Measurements from ENCODE around the gene S100A4.
"Not testable (repeated sequence)": the region's sequence is repeated elsewhere in the genome, so short reads cannot be mapped to it uniquely, and the experiment has no call there.

The S100A4 gene

DNA sequence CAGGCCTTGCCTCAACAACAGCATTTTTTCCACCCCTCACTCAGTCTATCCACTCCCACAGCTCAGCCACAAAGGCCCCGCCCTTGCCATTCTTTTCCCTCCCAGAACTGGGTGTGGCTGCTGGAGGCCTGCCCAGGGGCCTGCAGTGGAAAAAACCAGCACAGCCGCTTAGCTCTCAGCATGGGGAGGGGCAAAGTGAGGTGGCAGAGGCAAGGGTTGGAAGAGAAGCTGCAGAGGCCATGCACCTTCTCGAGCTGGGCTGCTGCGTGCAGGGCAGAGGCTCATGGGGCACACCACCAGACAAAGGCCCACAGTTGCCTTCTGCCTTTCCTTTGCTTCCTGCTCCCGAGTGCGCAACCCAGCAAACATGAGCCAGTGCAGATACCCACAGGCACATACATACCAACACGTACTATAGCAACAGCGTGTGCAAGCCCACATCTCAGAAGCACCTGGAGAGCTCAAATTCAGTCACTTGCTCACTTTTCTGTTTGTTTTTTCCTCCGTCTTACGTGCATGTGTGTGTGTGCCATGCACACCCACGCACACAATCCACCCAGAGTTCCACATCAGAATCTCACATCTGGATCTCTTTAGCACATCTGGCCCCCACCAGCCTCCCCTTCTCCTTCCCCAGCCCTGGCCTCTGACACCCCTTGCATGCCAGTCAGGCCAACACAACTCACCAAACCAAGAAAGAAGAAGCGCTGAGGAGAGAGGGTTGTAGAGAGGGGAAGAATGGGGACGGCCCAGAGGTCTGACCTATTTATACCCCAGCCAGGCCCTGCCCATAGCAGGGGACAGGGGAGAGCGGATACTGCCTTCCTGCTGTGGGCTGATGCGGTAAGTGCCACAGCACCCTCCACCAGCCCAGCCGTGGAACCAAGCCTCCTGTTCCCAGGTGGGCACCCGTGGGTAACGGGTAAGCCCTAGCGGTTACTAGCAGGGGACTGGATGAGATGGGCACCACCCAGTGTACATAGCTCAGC, at the start of gene S100A4:
Gene S100A4 (minus strand): TSS at position 740 of the 989 bp plus-strand sequence. CDS start 1,012 bp downstream, outside the sequence.
- H3K27me3 Mint-ChIP-seq, result peaks cover 2% of the 10 kb centered on the region
- H3K9me3 Mint-ChIP-seq, result no peaks in the 10 kb centered on the region
- H3K36me3 Mint-ChIP-seq, result peaks cover 4% of the 10 kb centered on the region
- ATAC-seq (ENCODE audit: low read depth) (peak; percentile 64), DNase-seq (ENCODE audit: low spot score in 2 of 2) (peak in 1 of 2 donors; percentile 32)
- H3K4me1 Mint-ChIP-seq, result peaks cover 45% of the 10 kb centered on the region
- H3K27ac Mint-ChIP-seq, result peak within 1 kb of the TSS; percentile 90
- H3K4me3 Mint-ChIP-seq, result peak within 1 kb of the TSS; percentile 91

DNA sequence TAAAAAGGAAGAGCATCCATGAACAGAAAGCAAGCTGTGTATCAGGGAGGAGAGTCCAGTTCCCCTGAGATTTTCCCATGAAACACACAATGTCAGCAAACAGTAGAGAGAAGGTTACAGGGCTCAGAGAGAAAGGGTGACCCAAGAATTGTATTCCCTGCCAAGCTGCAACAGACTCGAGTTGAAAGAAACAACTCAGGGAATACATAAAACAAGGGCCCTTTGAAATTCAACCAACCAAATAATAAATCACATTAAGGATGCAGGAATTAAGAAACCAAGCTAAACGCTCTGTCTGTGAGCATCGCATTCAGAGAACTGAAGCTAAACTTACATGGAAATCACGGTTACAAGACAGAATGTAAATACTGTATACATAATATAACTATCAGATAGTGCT, 47.1 kb upstream of the S100A4 start:
- peaks cover 7% of the 10 kb centered on the region for H3K4me1 Mint-ChIP-seq
- DNase-seq (ENCODE audit: low spot score in 2 of 2), result no peak
- ATAC-seq (ENCODE audit: low read depth), result no peak
- peak overlapping the region; percentile 42 for H3K27ac Mint-ChIP-seq
- H3K4me3 Mint-ChIP-seq, result no peak overlapping the region
- H3K9me3 Mint-ChIP-seq, result no peaks in the 10 kb centered on the region
- H3K27me3 Mint-ChIP-seq, result no peaks in the 10 kb centered on the region
- no peaks in the 10 kb centered on the region for H3K36me3 Mint-ChIP-seq

DNA sequence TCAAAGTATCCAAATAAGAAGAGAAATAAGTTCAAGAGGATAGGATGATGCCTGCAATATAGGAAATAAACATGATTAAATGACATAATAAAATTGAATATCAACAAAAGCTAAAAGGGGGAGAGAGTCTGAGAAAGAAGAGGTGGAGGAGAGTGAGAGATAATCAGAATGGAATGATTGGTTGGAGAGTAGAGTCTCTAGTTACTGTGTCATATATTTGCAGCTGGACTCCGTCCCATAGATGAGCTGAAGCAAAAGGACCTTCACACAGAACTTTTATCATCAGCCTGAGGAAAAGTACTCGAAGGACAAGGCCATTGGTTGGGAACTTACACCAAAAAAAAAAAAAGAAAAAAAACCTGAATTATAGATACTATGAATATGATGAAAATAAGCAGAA, 42.9 kb upstream of the S100A4 start:
- no peak overlapping the region for H3K27ac Mint-ChIP-seq
- DNase-seq (ENCODE audit: low spot score in 2 of 2) (no peak), ATAC-seq (ENCODE audit: low read depth) (no peak)
- H3K36me3 Mint-ChIP-seq, result no peaks in the 10 kb centered on the region
- H3K4me3 Mint-ChIP-seq, result no peak overlapping the region
- peaks cover 2% of the 10 kb centered on the region for H3K27me3 Mint-ChIP-seq
- no peaks in the 10 kb centered on the region for H3K9me3 Mint-ChIP-seq
- H3K4me1 Mint-ChIP-seq, result no peaks in the 10 kb centered on the region

DNA sequence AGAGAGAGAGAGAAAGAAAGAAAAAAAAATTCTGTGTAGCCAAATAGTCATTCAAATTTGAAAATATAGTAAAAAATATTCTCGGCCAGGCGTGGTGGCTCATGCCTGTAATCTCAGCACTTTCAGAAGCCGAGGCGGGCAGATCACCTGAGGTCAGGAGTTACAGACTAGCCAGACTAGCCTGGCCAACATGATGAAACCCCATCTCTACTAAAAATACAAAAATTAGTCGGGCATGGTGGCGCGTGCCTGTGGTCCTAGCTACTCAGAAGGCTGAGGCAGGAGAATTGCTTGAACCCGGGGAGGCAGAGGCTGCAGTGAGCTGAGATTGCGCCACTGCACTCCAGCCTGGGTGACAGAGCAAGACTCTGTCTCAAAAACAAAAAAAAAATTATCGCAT, 42.4 kb upstream of the S100A4 start:
- not testable (repeated sequence) for DNase-seq (ENCODE audit: low spot score in 2 of 2); H3K4me3 Mint-ChIP-seq; H3K9me3 Mint-ChIP-seq; ATAC-seq (ENCODE audit: low read depth); H3K27ac Mint-ChIP-seq; H3K36me3 Mint-ChIP-seq; H3K27me3 Mint-ChIP-seq; H3K4me1 Mint-ChIP-seq

DNA sequence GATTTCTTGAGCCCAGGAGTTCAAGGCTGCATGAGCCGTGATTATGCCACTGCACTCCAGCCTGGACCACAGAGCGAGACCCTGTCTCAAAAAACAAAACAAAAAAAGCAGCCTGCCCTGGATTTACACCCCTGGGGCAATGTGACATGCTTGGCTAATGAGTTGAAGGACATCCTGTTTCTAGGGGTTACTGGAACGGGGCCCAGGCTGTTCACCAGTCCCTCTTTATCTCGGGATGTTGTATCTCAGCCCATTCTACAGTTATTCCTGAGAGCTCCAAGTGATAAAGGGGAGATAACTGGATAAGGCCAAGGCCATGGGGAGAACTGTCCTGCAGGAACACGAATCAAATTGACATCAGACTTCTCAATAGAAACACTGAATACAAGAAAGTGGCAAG, 41.7 kb upstream of the S100A4 start:
- no peaks in the 10 kb centered on the region for H3K36me3 Mint-ChIP-seq
- H3K4me1 Mint-ChIP-seq, result no peaks in the 10 kb centered on the region
- no peak overlapping the region for H3K27ac Mint-ChIP-seq
- H3K4me3 Mint-ChIP-seq, result no peak overlapping the region
- DNase-seq (ENCODE audit: low spot score in 2 of 2) (no peak), ATAC-seq (ENCODE audit: low read depth) (no peak)
- H3K27me3 Mint-ChIP-seq, result peaks cover 2% of the 10 kb centered on the region
- no peaks in the 10 kb centered on the region for H3K9me3 Mint-ChIP-seq

DNA sequence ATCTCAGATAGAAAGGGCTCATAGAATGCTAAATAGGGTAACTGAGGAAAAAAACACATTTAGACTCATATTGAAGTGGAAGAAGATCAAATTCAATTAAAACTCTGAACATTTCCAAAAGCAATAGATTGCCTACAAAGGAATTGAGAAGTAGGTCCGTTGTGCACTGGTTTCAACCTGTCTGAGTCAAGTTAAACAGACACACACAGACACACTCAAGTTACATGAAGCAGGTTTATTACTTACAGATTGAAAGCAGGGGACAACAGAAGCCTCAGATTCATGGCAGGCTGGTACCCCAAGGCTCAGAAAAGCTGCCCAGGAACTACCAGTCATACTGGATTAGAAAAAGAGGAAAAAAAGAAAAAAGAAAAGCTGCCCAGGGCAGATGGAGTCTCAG, 40.7 kb upstream of the S100A4 start:
- Mint-ChIP-seq H3K9me3 (no peaks in the 10 kb centered on the region), H3K27me3 (peaks cover 2% of the 10 kb centered on the region), H3K36me3 (no peaks in the 10 kb centered on the region), H3K4me3 (no peak overlapping the region), H3K4me1 (no peaks in the 10 kb centered on the region), H3K27ac (no peak overlapping the region)
- ATAC-seq (ENCODE audit: low read depth) (no peak), DNase-seq (ENCODE audit: low spot score in 2 of 2) (no peak)

DNA sequence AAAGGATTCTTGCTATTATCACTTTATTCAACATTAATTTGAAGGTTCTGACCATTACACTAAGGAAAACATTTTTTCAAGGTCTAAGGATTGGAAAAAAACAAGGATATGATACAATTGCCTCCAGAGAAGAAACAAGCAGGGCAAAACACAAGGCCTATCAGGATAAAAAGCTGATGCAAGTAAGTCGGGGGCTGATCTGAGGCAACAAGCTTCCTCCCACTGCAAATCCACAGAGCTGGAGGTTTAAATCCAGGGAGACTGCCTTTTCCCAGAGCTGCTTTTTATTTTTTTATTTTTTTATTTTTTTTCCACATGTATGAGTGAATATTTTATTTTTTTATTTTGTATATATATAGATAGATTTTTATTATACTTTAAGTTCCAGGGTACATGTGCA, 39.4 kb upstream of the S100A4 start:
- DNase-seq (ENCODE audit: low spot score in 2 of 2) (no peak), ATAC-seq (ENCODE audit: low read depth) (no peak)
- no peak overlapping the region for H3K27ac Mint-ChIP-seq
- no peak overlapping the region for H3K4me3 Mint-ChIP-seq
- no peaks in the 10 kb centered on the region for H3K9me3 Mint-ChIP-seq
- no peaks in the 10 kb centered on the region for H3K36me3 Mint-ChIP-seq
- H3K27me3 Mint-ChIP-seq, result peaks cover 2% of the 10 kb centered on the region
- no peaks in the 10 kb centered on the region for H3K4me1 Mint-ChIP-seq

DNA sequence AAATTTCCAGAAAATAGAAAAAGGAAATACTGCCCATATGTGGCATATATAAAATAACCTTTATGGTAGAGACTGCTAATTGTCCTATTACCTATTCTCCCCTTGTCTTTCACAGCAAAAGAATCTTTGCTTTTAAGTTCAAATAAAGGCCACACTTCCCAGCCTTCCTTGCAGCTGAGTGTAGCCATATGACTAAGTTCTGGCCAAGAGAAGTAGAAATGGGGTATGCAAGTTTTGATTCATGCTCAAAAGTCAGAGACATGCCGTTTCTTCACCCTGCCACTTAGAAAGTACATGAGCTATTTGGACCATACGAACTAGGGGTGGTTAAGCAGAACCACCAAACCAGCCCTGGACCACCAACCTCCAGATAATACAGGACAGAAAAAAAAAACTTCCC, 38.4 kb upstream of the S100A4 start:
- Mint-ChIP-seq H3K27me3 (peaks cover 3% of the 10 kb centered on the region), H3K27ac (no peak overlapping the region)
- no peak for DNase-seq (ENCODE audit: low spot score in 2 of 2)

DNA sequence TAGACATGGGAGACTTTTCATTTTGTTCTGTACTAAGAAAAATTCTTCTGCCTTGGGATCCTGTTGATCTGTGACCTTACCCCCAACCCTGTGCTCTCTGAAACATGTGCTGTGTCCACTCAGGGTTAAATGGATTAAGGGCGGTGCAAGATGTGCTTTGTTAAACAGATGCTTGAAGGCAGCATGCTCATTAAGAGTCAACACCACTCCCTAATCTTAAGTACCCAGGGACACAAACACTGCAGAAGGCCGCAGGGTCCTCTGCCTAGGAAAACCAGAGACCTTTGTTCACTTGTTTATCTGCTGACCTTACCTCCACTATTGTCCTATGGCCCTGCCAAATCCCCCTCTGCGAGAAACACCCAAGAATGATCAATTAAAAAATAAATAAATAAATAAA, 37.9 kb upstream of the S100A4 start:
- not testable (repeated sequence) for H3K4me3 Mint-ChIP-seq; H3K27me3 Mint-ChIP-seq; H3K27ac Mint-ChIP-seq; H3K4me1 Mint-ChIP-seq; DNase-seq (ENCODE audit: low spot score in 2 of 2); H3K9me3 Mint-ChIP-seq; ATAC-seq (ENCODE audit: low read depth); H3K36me3 Mint-ChIP-seq

More for the DNA sequence above, 38.4 kb upstream of the S100A4 start:
- no peak for ATAC-seq (ENCODE audit: low read depth)
- Mint-ChIP-seq H3K4me3 (no peak overlapping the region), H3K9me3 (no peaks in the 10 kb centered on the region), H3K36me3 (no peaks in the 10 kb centered on the region), H3K4me1 (no peaks in the 10 kb centered on the region)

DNA sequence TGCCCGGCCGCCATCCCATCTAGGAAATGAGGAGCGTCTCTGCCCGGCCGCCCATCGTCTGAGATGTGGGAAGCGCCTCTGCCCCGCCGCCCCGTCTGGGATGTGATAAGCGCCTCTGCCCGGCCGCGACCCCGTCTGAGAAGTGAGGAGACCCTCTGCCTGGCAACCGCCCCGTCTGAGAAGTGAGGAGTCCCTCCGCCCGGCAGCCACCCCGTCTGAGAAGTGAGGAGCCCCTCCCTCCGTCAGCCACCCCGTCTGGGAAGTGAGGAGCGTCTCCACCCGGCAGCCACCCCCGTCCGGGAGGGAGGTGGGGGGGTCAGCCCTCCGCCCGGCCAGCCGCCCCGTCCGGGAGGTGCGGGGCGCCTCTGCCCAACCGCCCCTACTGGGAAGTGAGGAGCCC, 37.2 kb upstream of the S100A4 start:
- not testable (repeated sequence) for H3K27me3 Mint-ChIP-seq; ATAC-seq (ENCODE audit: low read depth); H3K4me3 Mint-ChIP-seq; H3K9me3 Mint-ChIP-seq; H3K27ac Mint-ChIP-seq; H3K36me3 Mint-ChIP-seq; DNase-seq (ENCODE audit: low spot score in 2 of 2); H3K4me1 Mint-ChIP-seq

DNA sequence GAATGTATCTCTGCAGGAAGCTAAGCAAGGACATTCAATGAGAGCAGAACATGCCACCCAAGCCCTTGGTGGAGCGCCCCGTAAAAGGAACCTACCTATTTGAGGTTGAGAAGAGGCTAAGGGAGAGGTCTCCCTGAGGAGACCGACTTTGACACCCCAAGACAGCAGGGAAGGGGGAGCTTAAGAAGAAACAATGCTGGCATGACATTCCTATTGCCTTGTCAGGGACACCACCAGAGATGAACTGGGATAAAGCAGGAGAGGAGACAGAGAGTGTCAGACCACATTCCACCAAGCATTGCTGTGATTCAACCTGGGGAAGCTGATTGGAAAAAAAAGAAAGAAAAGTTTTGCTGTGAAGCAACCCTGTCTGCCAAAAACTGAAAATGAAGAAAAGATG, 33.3 kb upstream of the S100A4 start:
- no peaks in the 10 kb centered on the region for H3K36me3 Mint-ChIP-seq
- no peak for DNase-seq (ENCODE audit: low spot score in 2 of 2)
- H3K4me3 Mint-ChIP-seq, result no peak overlapping the region
- no peaks in the 10 kb centered on the region for H3K9me3 Mint-ChIP-seq
- H3K27me3 Mint-ChIP-seq, result peaks cover 8% of the 10 kb centered on the region
- H3K4me1 Mint-ChIP-seq, result peaks cover 8% of the 10 kb centered on the region
- no peak for ATAC-seq (ENCODE audit: low read depth)
- H3K27ac Mint-ChIP-seq, result no peak overlapping the region

DNA sequence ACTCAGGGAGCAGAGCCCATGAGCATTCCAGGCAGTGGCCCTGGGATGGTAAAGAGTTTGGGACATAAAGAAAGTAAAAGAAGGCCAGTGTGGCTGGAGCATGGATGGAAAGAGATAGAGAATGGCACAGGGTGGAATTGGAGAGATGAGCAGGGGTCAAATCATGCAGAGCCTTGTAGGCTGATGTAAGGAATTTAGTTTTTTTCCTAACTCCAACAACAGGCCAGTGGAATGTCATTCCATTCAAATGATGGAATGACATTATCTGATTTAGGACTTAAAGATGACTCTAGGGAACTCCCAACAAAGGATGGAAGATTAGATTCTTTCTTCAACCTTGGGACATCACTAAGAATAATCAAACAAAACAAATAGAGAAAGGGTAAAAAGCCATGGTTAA, 32.9 kb upstream of the S100A4 start:
- H3K9me3 Mint-ChIP-seq, result no peaks in the 10 kb centered on the region
- DNase-seq (ENCODE audit: low spot score in 2 of 2), result no peak
- peaks cover 8% of the 10 kb centered on the region for H3K27me3 Mint-ChIP-seq
- H3K4me1 Mint-ChIP-seq, result peaks cover 8% of the 10 kb centered on the region
- H3K4me3 Mint-ChIP-seq, result no peak overlapping the region
- no peak for ATAC-seq (ENCODE audit: low read depth)
- no peak overlapping the region for H3K27ac Mint-ChIP-seq
- no peaks in the 10 kb centered on the region for H3K36me3 Mint-ChIP-seq

DNA sequence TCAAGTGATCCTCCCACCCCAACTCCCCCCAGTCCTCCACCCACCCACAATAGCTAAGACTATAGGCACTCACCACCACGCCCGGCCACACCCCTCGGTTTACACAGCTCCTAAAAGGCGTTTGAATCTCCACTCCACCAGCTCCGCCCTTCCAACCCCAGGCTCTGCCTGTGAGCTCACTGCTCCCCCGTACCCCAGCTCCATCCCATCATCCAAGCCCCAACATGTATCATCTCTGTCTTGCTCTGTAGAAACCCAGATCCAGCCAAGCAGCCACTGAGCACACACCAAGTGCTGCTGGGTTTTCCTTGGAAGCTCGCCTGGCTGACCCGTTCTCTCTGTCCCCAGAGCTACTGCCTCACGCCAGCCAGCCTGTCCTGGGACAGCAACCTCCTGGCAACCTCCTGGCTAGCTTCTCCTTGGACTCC, 32.0 kb upstream of the S100A4 start:
- ATAC-seq (ENCODE audit: low read depth) (no peak), DNase-seq (ENCODE audit: low spot score in 2 of 2) (no peak)
- Mint-ChIP-seq H3K36me3 (no peaks in the 10 kb centered on the region), H3K27me3 (peaks cover 8% of the 10 kb centered on the region), H3K4me1 (peaks cover 16% of the 10 kb centered on the region), H3K9me3 (no peaks in the 10 kb centered on the region), H3K27ac (no peak overlapping the region), H3K4me3 (no peak overlapping the region)

DNA sequence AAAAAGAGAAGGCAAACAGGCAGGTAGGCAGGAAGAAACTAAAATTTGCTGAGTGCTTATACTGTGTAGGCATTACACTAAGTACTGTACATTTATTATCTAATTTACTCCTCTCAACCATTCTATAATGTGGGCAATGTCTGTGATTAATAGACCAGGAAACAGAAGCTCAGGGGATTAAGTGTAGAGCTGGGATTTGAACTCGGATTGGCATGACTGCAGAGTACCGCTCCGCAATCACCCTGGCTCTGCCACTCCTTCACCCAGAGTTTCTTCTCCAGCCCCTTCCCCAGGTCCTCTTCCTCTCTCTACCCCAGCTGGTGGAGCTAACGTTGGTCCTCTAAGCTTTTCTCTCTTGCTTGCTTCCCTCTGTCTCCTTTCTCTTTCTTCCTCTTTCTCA, 31.5 kb upstream of the S100A4 start:
- H3K36me3 Mint-ChIP-seq, result no peaks in the 10 kb centered on the region
- peaks cover 17% of the 10 kb centered on the region for H3K4me1 Mint-ChIP-seq
- H3K4me3 Mint-ChIP-seq, result no peak overlapping the region
- ATAC-seq (ENCODE audit: low read depth) (no peak), DNase-seq (ENCODE audit: low spot score in 2 of 2) (no peak)
- peaks cover 8% of the 10 kb centered on the region for H3K27me3 Mint-ChIP-seq
- no peaks in the 10 kb centered on the region for H3K9me3 Mint-ChIP-seq
- H3K27ac Mint-ChIP-seq, result no peak overlapping the region

DNA sequence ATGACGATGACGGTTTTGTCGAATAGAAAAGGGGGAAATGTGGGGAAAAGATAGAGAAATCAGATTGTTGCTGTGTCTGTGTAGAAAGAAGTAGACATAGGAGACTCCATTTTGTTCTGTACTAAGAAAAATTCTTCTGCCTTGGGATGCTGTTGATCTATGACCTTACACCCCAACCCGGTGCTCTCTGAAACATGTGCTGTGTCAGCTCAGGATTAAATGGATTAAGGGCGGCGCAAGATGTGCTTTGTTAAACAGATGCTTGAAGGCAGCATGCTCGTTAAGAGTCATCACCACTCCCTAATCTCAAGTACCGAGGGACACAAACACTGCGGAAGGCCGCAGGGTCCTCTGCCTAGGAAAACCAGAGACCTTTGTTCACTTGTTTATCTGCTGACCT, 29.9 kb upstream of the S100A4 start:
- H3K27ac Mint-ChIP-seq; ATAC-seq (ENCODE audit: low read depth); H3K9me3 Mint-ChIP-seq; H3K27me3 Mint-ChIP-seq; DNase-seq (ENCODE audit: low spot score in 2 of 2); H3K36me3 Mint-ChIP-seq; H3K4me3 Mint-ChIP-seq: not testable (repeated sequence)
- peaks cover 17% of the 10 kb centered on the region for H3K4me1 Mint-ChIP-seq

Data from memory B cell (primary cell).